Activated CD8-positive, alpha-beta memory T cell treated with anti-CD3 and anti-CD28 coated beads for 36 hours (primary cell): Measurements from ENCODE around the gene SORL1-AS1.

ENCODE experiments used
- CTCF ChIA-PET: fragments of 350-600 bp; sonication (Branson Sonifier 250); formaldehyde crosslinking; loops from one replicate; lab custom pipeline; 2021; ENCODE audit warnings: antibody characterized with exemption; lab: Charles Lee
- POLR2A ChIA-PET: fragments of 350-600 bp; sonication (Branson Sonifier 250); formaldehyde crosslinking; loops from one replicate; lab custom pipeline; 2021; ENCODE audit warnings: antibody characterized with exemption; lab: Charles Lee

The SORL1-AS1 gene

DNA sequence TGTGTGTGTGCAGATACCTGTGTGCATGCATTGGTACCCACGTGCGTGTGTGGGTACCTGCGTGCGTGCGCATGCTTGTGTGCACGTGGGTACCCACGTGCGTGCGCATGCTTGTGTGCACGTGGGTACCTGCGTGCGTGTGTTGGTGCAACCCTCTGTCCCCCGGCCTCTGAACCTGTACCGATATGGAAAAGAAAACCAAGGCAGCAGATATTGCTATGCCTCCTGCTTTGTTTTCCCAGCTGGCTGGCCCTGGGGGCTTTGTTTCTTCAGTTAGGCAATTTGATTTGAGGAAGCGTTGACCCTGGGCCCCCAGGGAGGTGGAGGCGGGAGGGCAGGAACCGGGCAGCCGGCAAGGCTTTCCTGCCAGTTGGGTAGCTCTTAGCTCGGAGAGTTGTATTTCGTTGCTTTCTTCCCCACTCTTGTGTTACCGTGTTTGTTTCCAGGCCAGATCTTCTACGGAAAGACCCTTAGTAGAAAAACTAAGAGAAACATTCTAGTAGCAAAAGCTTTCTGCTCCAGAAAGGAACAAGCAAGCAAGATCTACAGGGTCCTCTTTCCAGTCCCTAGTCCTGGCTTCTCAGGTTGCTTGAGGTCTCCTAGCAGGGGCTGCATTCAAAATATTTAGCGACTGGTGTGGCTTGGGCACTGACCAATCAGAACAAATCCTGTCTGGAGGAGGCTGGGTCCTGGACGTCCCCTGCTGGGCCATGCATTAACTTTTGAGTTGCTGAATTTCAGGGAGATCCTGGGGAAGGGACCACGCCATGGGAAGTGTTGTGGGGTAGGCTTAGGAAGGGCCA is 26.3 kb upstream of the SORL1-AS1 start:
- CTCF ChIA-PET = no interaction called here
- POLR2A ChIA-PET = no interaction called here

DNA sequence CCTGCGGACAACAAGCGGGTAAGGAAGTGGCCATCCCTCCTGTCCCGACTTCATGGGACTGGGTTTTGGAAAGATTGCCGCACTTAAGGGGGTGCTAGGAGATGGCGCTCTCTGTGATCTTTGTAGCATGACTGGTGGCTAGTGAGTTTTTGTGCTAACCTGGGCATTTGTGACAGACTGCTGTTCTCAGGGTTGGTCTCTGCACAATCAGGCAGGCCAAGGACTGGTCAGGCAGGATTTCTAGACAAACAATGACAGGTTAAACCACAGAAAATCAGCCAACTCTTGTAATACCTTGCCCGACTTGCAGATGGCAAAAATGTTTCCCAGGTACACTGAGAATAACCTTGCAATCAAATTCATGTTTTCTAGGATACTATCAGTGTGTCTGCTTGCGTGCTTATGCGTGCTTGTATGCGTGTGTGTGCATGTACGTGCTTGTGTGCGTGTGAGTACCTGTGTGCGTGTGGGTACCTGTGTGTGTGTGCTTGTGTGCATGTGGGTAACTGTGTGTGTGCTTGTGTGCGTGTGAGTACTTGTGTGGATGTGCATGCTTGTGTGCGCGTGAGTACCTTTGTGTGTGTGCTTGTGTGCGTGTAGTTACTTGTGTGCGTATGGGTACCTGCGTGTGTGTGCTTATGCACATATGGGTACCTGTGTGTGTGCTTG is 25.6 kb upstream of the SORL1-AS1 start:
- CTCF ChIA-PET = interaction anchor here (1.2 kb wide), 1 partner anchor 7 kb away, joined by 4 read pairs; no protein-coding TSS in a partner anchor
- POLR2A ChIA-PET = no interaction called here

DNA sequence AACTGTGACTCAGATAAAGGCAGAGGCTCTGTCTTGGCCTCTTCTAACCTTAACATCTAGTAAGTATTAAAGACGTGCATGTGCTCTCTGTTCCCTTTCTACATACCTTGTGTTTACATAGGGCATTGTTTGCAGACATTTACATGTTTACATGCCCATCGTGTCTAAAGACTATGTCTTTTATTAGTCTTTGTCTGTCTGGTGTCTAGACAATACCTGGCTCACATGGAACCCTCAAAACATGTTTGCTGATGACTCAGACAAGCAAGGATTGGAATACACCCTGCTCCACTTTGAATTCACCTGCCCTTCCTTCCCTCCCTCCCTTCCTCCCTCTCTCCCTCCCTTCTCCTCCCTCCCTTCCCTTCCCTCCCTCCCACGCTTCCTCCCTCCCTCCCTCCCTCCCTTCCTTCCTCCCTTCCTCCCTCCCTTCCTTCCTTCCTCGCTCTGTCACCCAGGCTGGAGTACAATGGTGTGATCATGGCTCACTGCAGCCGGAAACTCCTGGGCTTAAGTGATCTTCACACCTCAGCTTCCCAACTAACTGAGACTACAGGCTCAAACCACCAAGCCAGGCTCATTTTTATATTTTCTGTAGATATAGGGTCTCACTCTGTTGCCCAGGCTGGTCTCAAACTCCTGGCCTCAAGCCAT is 23.7 kb upstream of the SORL1-AS1 start:
- CTCF ChIA-PET = no interaction called here
- POLR2A ChIA-PET = no interaction called here

DNA sequence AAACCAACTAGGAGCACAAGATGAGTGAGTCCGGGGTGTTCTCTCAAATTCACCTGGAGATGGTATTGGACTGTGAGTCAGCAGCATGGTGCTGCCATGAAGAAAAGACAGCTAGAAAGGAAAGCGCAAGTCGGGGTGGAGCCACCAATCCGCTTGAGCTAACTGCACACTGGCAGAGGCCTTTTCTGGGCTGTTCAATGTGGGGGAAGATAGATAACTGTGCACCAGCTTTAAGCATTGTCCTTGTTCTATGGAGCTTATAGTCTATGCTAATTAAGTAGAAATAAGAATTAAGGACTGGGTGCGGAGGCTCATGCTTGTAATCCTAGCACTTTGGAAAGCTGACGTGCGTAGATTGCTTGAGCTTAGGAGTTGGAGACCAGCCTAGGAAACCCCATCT is 21.9 kb upstream of the SORL1-AS1 start:
- CTCF ChIA-PET = interaction anchor here (1.0 kb wide), 1 partner anchor 117 kb away, joined by 3 read pairs; no protein-coding TSS in a partner anchor

DNA sequence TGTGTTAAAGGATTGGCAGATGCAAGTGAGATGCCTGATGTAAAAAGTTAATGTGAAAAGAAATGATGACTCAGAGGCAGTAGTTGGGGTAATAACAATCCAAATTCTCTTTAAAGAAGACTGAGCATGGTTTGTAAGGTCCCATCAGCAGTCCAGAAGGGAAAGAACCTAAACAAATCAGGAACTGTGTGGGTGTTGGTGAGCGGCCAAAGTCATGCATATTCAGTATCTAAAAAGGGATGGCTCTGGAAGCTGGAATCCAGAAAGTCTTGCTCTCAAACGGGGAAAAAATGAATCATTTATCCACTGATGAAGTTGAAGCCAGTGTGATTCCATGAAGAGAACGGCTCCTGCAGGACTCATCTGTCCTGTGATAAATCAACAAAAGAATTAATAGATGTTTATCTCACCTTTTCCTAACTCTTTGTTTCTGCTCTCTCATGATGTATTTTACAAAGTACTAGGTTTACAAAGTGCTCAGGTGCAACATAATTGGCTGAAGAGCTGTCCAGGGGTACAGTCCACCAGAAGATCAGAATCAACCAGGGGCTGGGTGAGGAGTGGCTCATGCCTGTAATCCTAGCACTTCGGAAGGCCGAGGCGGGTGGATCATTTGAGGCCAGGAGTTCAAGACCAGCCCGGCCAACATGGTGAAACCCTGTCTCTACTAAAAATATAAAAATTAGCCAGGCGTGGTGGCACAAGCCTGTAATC is 20.5 kb upstream of the SORL1-AS1 start:
- ChIA-PET CTCF (interaction anchor here (0.7 kb wide), 1 partner anchor 178 kb away, joined by 3 read pairs; no protein-coding TSS in a partner anchor), POLR2A (no interaction called here)

More for the DNA sequence above, 21.9 kb upstream of the SORL1-AS1 start:
- POLR2A ChIA-PET = interaction anchor here (0.7 kb wide), 1 partner anchor 147 kb away, joined by 3 read pairs; no protein-coding TSS in a partner anchor

DNA sequence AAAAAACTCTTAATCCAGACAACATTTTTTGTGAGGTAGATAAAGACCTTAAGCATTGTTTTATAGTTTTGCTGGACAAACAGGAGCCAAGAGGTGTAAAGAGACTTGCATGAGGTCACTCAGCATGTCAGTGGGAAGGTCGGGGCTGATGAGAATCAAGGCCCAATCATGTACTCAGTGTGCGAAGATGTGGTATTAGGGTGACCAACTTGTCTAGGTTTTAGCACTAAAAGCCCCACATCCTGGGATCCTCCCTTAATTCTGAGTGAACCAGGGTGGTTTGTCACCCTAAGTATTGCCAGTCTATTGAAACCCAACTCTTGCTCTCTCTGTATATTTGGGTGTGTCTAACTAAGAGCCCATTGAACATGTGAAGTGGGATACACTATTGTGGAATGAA is 19.5 kb upstream of the SORL1-AS1 start:
- ChIA-PET POLR2A (no interaction called here), CTCF (interaction anchor here (0.7 to 1.1 kb wide), 2 partner anchors 11 to 14 kb away, joined by 3 read pairs; no protein-coding TSS in a partner anchor)

GRCh38 chr11:121471167-121471566 is 18.4 kb upstream of the SORL1-AS1 start:
- POLR2A ChIA-PET = no interaction called here
- CTCF ChIA-PET = no interaction called here

GRCh38 chr11:121469910-121470309 is 17.1 kb upstream of the SORL1-AS1 start:
- ChIA-PET POLR2A (no interaction called here), CTCF (interaction anchor here (1.5 to 1.8 kb wide), 2 partner anchors 14 to 18 kb away, joined by 4 to 7 read pairs; partner anchors contain the start of genes SORL1 and SORL1-AS1)

GRCh38 chr11:121467965-121468364 is 15.2 kb upstream of the SORL1-AS1 start:
- ChIA-PET POLR2A (interaction anchor here (0.5 to 1.3 kb wide), 5 partner anchors 14 to 62 kb away, joined by 3 read pairs; no protein-coding TSS in a partner anchor), CTCF (interaction anchor here (0.6 to 1.8 kb wide), 3 partner anchors 16 to 53 kb away, joined by 3 to 7 read pairs (median 3); partner anchors contain the start of genes SORL1 and SORL1-AS1)

DNA sequence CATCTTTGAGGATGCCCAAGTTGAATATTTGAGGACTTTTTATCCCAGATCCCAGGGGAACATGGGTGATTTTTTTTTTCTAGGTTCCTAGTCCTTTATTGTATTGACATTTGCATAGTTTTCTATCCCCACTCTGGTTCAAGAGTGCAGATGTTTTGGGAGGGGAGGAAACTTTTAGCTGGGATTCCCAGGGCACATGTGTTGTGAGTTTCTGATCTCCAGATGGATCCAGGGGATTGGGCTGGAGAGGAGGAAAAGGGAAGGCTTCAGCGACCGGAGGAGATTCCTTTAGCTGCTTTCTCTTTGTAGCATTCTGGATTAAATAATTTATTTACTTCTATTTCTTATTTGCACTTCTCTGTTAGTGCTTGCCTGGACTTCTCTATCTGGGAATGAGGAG is 14.7 kb upstream of the SORL1-AS1 start:
- ChIA-PET CTCF (interaction anchor here (1.1 to 1.4 kb wide), 2 partner anchors 15 to 17 kb away, joined by 3 to 6 read pairs; partner anchors contain the start of gene SORL1), POLR2A (interaction anchor here (1.1 to 1.3 kb wide), 2 partner anchors 14 to 16 kb away, joined by 3 read pairs; no protein-coding TSS in a partner anchor)

- ChIA-PET CTCF (interaction anchor here (0.5 to 2.4 kb wide), 7 partner anchors 14 to 1128 kb away, joined by 3 to 8 read pairs (median 3); partner anchors contain the start of gene SORL1), POLR2A (interaction anchor here (0.7 kb wide), 1 partner anchor 198 kb away, joined by 6 read pairs; no protein-coding TSS in a partner anchor)
Observed at GRCh38 chr11:121466063-121466794, 13.5 kb upstream of the SORL1-AS1 start.

- POLR2A ChIA-PET = no interaction called here
- CTCF ChIA-PET = interaction anchor here (0.7 to 2.4 kb wide), 3 partner anchors 16 to 111 kb away, joined by 3 to 8 read pairs (median 3); no protein-coding TSS in a partner anchor
Observed at GRCh38 chr11:121465709-121466062, 12.9 kb upstream of the SORL1-AS1 start.

GRCh38 chr11:121464352-121464946 is 11.7 kb upstream of the SORL1-AS1 start:
- POLR2A ChIA-PET = interaction anchor here (0.9 to 1.0 kb wide), 2 partner anchors 12 to 13 kb away, joined by 4 read pairs; partner anchors contain the start of gene SORL1-AS1
- CTCF ChIA-PET = interaction anchor here (1.2 to 2.4 kb wide), 2 partner anchors 12 to 14 kb away, joined by 4 to 8 read pairs; partner anchors contain the start of genes SORL1 and SORL1-AS1

GRCh38 chr11:121463689-121464335 is 11.0 kb upstream of the SORL1-AS1 start:
- POLR2A ChIA-PET = interaction anchor here (0.8 to 1.0 kb wide), 2 partner anchors 11 to 12 kb away, joined by 3 to 4 read pairs; partner anchors contain the start of gene SORL1-AS1
- CTCF ChIA-PET = interaction anchor here (1.2 to 1.6 kb wide), 2 partner anchors 11 to 13 kb away, joined by 3 to 4 read pairs; partner anchors contain the start of genes SORL1 and SORL1-AS1

- POLR2A ChIA-PET = interaction anchor here (1.1 kb wide), 1 partner anchor 9 kb away, joined by 5 read pairs; the partner anchor contains the start of gene SORL1-AS1
Observed at GRCh38 chr11:121461843-121462242, 9.1 kb upstream of the SORL1-AS1 start.

DNA sequence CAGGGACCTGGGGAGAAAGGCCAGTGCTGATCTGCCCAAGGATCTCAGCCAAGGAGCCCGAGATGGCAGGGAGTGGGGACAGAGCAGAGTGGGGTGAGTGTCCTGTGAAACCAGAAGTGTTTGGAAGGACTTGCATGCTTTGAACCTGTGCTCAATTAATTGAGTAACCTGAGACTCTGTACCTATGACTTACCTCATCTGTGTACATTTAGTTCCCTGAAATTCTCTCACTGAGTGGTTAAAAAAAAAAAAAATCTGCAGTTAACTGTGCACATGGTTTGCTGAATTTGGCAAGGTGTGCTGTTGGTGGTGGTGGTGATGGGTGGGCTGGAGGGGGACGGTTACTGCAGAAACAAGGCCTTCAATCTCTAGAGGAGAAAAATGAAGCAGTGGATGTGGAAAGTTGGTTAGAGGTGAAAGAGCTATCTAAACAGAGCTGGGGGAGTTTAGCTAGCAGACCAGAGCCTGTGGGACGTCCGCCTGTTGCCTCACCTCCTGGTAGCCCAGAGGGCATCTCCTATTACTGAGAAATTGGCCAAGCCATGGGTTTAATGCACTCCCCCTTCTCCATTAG is 8.3 kb upstream of the SORL1-AS1 start:
- POLR2A ChIA-PET = interaction anchor here (1.1 kb wide), 1 partner anchor 8 kb away, joined by 5 read pairs; the partner anchor contains the start of gene SORL1-AS1

More at GRCh38 chr11:121461843-121462242, 9.1 kb upstream of the SORL1-AS1 start:
- CTCF ChIA-PET = interaction anchor here (0.6 kb wide), 1 partner anchor 11 kb away, joined by 3 read pairs; no protein-coding TSS in a partner anchor

More for the DNA sequence above, 8.3 kb upstream of the SORL1-AS1 start:
- CTCF ChIA-PET = no interaction called here
